GM18868 (cell line): ENCODE data around the gene ADPRHL1.

Experiments
- ATAC-seq: cut with Tn5 transposase; IDR thresholded peaks from one replicate; pipeline ENCODE4 v1.9.1; 2021; ENCODE audit warnings: mild to moderate bottlenecking, moderate library complexity; ENCODE audit not compliant: unreplicated experiment

The ADPRHL1 gene

GRCh38 chr13:113452942-113453901 lies at the start of gene ADPRHL1:
ADPRHL1 (minus strand) TSS chr13:113453488; CDS start chr13:113453437, 51 bp downstream.
- no peak for ATAC-seq

- no peak for ATAC-seq
Observed at GRCh38 chr13:113502686-113503085, 49.4 kb upstream of the ADPRHL1 start.

- no peak for ATAC-seq
Observed at GRCh38 chr13:113500530-113501265, 47.4 kb upstream of the ADPRHL1 start.

GRCh38 chr13:113499936-113500335 lies 46.6 kb upstream of the ADPRHL1 start:
- ATAC-seq = no peak

- no peak for ATAC-seq
Observed at GRCh38 chr13:113498905-113499304, 45.6 kb upstream of the ADPRHL1 start.

- ATAC-seq = no peak
Observed at GRCh38 chr13:113497217-113497616, 43.9 kb upstream of the ADPRHL1 start.

GRCh38 chr13:113495494-113496210 lies 42.4 kb upstream of the ADPRHL1 start:
- no peak for ATAC-seq

GRCh38 chr13:113493315-113493951 lies 40.1 kb upstream of the ADPRHL1 start:
- peak; percentile 31 for ATAC-seq

GRCh38 chr13:113491982-113492381 lies 38.7 kb upstream of the ADPRHL1 start:
- ATAC-seq = no peak

GRCh38 chr13:113491418-113491883 lies 38.2 kb upstream of the ADPRHL1 start:
- ATAC-seq = no peak

GRCh38 chr13:113490496-113491417 lies 37.5 kb upstream of the ADPRHL1 start, which contains the start of gene DCUN1D2:
DCUN1D2 (minus strand) TSS chr13:113490711; CDS start chr13:113490669, 42 bp downstream.
- ATAC-seq = peak; percentile 72

GRCh38 chr13:113489549-113490495 lies 36.5 kb upstream of the ADPRHL1 start:
- peak; percentile 21 for ATAC-seq

GRCh38 chr13:113489171-113489548 lies 35.9 kb upstream of the ADPRHL1 start:
- ATAC-seq = no peak

GRCh38 chr13:113488283-113488682 lies 35.0 kb upstream of the ADPRHL1 start:
- ATAC-seq = no peak

GRCh38 chr13:113486698-113487097 lies 33.4 kb upstream of the ADPRHL1 start:
- no peak for ATAC-seq

GRCh38 chr13:113485545-113485944 lies 32.3 kb upstream of the ADPRHL1 start:
- ATAC-seq = no peak

GRCh38 chr13:113483504-113484293 lies 30.4 kb upstream of the ADPRHL1 start:
- ATAC-seq = no peak
